Right atrium auricular region (tissue), 2 donors: ENCODE results near the gene ABHD2. TPM values are rescaled to one million over a fixed set of nuclear protein-coding genes. Genes with fewer than 3 reads are reported as not detected.
A peak's percentile ranks its signal among the peaks of the same experiment; 100 is the strongest.

Experiments used
- DNase-seq: peaks from one replicate; pipeline ENCODE4 v3.0.0-alpha.2; 2019; ENCODE audit warnings: low spot score
- H3K27ac ChIP-seq, 2 donors: fragments of 200-600 bp; sonication (generic); 1 replicate in 1 of 2; 2 replicates in 1 of 2; pipeline ENCODE4 v1.5.1; 2016 to 2019
- H3K27me3 ChIP-seq, 2 donors: fragments of 200-600 bp; sonication (generic); one replicate each; pipeline versions ENCODE4 v1.5.1 to v1.6.0; 2017 to 2019
- H3K36me3 ChIP-seq: fragments of 200-600 bp; sonication (generic); one replicate; pipeline ENCODE4 v1.5.1; 2016
- H3K4me1 ChIP-seq, 2 donors: fragments of 200-600 bp; sonication (generic); one replicate each; pipeline versions ENCODE4 v1.5.1 to v1.6.0; 2017 to 2019
- H3K4me3 ChIP-seq, 2 donors: fragments of 200-600 bp; sonication (generic); 1 replicate in 1 of 2; 2 replicates in 1 of 2; pipeline ENCODE4 v1.5.1; 2017 to 2019; ENCODE audit warnings: mild to moderate bottlenecking in 1 of 2, moderate library complexity in 1 of 2
- H3K9me3 ChIP-seq, 2 donors: fragments of 200-600 bp; sonication (generic); one replicate each; pipeline ENCODE4 v1.5.1; 2019
- total RNA-seq, 2 donors: library from RNA; depleted of rRNA; stranded (reverse); fragments of >200 nt; gene quantifications; one replicate each; pipeline ENCODE4 v1.1.0, GENCODE V29; 2016
- TF ChIP-seq, protein P1 (sequence below), 2 donors: fragments of 200-600 bp; sonication (generic); IDR thresholded peaks; one replicate each; pipeline ENCODE4 v1.5.1; 2019; ENCODE audit warnings: antibody characterized with exemption in 2 of 2

ABHD2 gene
- total RNA-seq, 2 donors from 2014 or later = 115 to 118 TPM

GRCh38 chr15:89066280-89066679, 22.0 kb upstream of the ABHD2 start:
- DNase-seq = no peak
- H3K9me3 ChIP-seq = peaks cover 3 to 23% of the 10 kb centered on the region in 2 donors
- H3K4me1 ChIP-seq = no peaks in the 10 kb centered on the region
- no peaks in the 10 kb centered on the region for H3K36me3 ChIP-seq
- no peak overlapping the region for H3K27ac ChIP-seq
- TF ChIP-seq, protein P1, sequence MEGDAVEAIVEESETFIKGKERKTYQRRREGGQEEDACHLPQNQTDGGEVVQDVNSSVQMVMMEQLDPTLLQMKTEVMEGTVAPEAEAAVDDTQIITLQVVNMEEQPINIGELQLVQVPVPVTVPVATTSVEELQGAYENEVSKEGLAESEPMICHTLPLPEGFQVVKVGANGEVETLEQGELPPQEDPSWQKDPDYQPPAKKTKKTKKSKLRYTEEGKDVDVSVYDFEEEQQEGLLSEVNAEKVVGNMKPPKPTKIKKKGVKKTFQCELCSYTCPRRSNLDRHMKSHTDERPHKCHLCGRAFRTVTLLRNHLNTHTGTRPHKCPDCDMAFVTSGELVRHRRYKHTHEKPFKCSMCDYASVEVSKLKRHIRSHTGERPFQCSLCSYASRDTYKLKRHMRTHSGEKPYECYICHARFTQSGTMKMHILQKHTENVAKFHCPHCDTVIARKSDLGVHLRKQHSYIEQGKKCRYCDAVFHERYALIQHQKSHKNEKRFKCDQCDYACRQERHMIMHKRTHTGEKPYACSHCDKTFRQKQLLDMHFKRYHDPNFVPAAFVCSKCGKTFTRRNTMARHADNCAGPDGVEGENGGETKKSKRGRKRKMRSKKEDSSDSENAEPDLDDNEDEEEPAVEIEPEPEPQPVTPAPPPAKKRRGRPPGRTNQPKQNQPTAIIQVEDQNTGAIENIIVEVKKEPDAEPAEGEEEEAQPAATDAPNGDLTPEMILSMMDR (IDR thresholded peaks at IDR 0.05) = no peak
- H3K27me3 ChIP-seq = no peaks in the 10 kb centered on the region
- H3K4me3 ChIP-seq = no peak overlapping the region

DNA sequence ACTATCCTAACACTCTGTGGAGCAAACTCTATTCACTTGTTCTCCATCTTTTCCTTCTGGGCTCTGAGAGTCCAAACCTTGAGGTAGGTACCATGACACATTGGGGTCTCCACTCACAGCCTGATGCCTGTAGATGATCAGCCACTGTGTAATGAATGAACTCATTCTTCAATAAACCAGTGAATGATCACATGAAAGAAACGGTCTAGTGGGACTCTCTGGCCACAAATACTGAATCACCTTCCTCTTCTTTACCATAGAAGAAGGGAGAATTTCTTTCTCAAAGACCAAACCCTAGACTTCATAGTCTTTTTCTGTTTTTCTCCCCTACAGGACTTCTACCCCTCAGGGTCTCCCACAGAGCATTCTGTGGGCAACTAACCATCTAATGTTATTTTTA, 20.5 kb upstream of the ABHD2 start:
- no peak overlapping the region for H3K4me3 ChIP-seq
- no peaks in the 10 kb centered on the region for H3K36me3 ChIP-seq
- H3K27ac ChIP-seq = no peak overlapping the region
- H3K27me3 ChIP-seq = no peaks in the 10 kb centered on the region
- TF ChIP-seq, protein P1 (IDR thresholded peaks at IDR 0.05) = no peak
- no peak for DNase-seq
- H3K4me1 ChIP-seq = no peaks in the 10 kb centered on the region
- peaks cover 3 to 23% of the 10 kb centered on the region in 2 donors for H3K9me3 ChIP-seq

- DNase-seq = no peak
- Histone ChIP-seq H3K9me3 (peaks cover 3 to 23% of the 10 kb centered on the region in 2 donors), H3K27ac (no peak overlapping the region), H3K27me3 (no peaks in the 10 kb centered on the region), H3K4me1 (no peaks in the 10 kb centered on the region), H3K4me3 (no peak overlapping the region), H3K36me3 (no peaks in the 10 kb centered on the region)
- TF ChIP-seq, protein P1 (IDR thresholded peaks at IDR 0.05) = no peak
Measured at GRCh38 chr15:89068325-89068784, 19.9 kb upstream of the ABHD2 start.

GRCh38 chr15:89070197-89071124, 17.8 kb upstream of the ABHD2 start:
- H3K4me1 ChIP-seq = no peaks in the 10 kb centered on the region
- peak; percentile 53 for DNase-seq
- TF ChIP-seq, protein P1 (IDR thresholded peaks at IDR 0.05) = no peak
- H3K9me3 ChIP-seq = peaks cover 3 to 23% of the 10 kb centered on the region in 2 donors
- no peaks in the 10 kb centered on the region for H3K36me3 ChIP-seq
- H3K4me3 ChIP-seq = no peak overlapping the region
- no peaks in the 10 kb centered on the region for H3K27me3 ChIP-seq
- H3K27ac ChIP-seq = no peak overlapping the region

GRCh38 chr15:89071471-89071870, 16.8 kb upstream of the ABHD2 start:
- no peaks in the 10 kb centered on the region for H3K27me3 ChIP-seq
- peaks cover 2 to 18% of the 10 kb centered on the region in 2 donors for H3K9me3 ChIP-seq
- no peak overlapping the region for H3K27ac ChIP-seq
- no peaks in the 10 kb centered on the region for H3K4me1 ChIP-seq
- H3K4me3 ChIP-seq = no peak overlapping the region
- TF ChIP-seq, protein P1 (IDR thresholded peaks at IDR 0.05) = no peak
- H3K36me3 ChIP-seq = no peaks in the 10 kb centered on the region
- no peak for DNase-seq
